Ammon's horn (tissue), 1 donor: ENCODE results near the gene SPANXN4.

Experiments used
- DNase-seq: peaks from one replicate; pipeline ENCODE4 v3.0.0-alpha.2; 2016; ENCODE audit warnings: low spot score

The SPANXN4 gene

GRCh38 chrX:143025628-143026027, at the start of gene SPANXN4:
Gene SPANXN4 (plus strand): TSS chrX:143025928. CDS start chrX:143026015, 87 bp downstream.
- DNase-seq = no peak

- DNase-seq = no peak
These were observed 48.4 kb upstream of the SPANXN4 start for GRCh38 chrX:142977128-142977914.

DNA sequence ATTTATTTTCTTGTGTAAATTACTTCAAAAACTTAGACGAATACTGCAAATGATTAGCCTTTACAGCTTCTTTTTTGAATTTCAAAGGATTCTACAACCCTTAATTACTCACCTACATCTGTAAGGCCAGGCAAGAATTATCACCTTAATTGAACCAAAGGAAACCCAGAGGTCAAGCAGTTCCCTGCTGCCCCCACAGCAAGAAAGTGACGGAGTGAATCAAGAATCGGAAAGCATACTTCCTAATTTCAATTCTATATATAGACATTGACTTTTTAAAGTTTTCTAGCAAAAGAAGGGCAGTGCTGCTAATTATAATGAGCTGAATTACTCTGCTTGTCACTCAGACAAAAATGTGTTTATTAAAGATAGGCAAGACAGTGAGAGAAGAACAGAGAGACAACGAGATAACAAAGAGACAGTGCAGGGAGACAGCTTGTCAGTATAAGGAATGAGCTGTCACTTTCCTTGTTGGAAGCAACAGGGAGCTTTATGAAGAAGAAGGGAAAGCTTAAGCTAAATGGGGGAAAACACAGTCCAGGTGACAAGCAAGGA, 47.5 kb upstream of the SPANXN4 start:
- DNase-seq = no peak

DNA sequence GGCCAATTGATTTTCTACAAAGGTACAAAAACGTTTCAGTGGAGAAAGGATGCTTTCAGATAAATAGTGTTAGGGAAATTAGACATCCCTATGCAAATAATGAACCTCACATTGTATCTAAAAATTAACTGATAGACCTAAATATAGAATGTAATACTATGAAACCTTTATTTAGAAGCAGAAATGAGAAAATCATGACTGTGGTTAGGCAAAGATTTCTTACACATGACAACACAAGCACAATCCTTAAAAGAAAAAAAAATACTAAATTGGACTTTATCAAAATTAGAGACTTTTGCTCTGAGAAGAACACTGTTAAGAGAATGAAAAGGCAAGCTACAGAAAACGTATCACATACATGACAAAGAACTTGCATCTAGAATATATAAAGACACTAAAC, 43.0 kb upstream of the SPANXN4 start:
- no peak for DNase-seq

DNA sequence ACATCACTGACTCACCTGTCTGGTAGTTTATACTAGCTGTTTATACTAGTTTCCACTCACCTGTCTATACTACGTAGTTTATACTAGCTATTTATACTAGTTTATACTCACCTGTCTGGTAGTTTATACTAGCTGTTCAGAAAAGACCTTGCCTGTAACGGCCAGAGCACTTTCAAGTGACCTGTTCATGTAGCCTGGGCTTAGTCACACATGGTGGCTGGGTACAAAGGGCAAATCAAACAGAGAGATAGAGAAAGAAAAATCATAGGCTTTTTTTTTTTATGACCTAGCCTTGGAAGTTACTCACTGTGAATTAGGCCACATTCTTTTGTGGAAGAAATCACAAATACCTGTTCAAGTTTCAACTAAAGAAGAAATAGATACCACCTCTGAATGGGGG, 30.7 kb upstream of the SPANXN4 start:
- no peak for DNase-seq

DNA sequence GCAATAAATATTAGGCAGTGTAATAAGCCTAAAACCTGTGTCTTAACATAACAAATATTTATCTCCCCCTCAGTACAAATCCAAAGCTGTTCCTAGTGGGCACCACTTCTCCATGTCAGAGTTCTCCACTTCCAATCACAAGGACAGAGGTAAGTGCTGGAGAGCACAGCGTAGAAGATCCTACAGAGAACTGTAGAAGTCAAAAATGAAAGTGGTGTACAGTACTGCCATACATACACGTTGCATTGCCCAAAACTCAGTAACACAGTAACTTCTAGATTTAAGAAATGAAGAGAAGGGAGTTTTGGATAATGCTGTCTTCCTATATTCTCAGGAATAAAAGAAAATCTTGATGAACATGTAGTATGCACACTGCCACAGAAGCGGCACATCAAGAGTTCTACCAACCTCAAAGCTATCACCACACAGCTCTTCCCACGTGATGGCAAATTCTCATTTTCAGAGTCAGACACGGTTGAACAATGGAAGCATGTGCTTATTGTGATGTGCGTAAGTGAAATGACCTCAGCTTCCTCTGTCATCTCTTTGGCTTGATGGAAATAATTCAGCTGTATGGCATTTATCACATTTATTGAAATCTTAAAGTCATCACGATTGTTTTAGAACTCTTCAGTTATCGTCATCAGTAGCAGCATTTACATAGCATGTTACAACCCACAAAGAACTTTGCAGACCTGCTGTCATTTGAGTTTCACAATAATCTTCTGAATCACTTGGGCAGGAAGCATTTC, 27.1 kb upstream of the SPANXN4 start:
- no peak for DNase-seq

GRCh38 chrX:142999199-142999701, 26.5 kb upstream of the SPANXN4 start:
- no peak for DNase-seq

GRCh38 chrX:143002206-143002605, 23.5 kb upstream of the SPANXN4 start:
- DNase-seq = no peak

GRCh38 chrX:143017272-143017671, 8.5 kb upstream of the SPANXN4 start:
- DNase-seq = no peak

- DNase-seq = no peak
These were observed 1.5 kb downstream of the SPANXN4 start for GRCh38 chrX:143027275-143027674.

- DNase-seq = no peak
These were observed 21.8 kb downstream of the SPANXN4 start for GRCh38 chrX:143047511-143047910.

- peak; percentile 7 for DNase-seq
These were observed 32.4 kb downstream of the SPANXN4 start for GRCh38 chrX:143058120-143058519.

GRCh38 chrX:143081231-143081630, 55.5 kb downstream of the SPANXN4 start:
- DNase-seq = no peak

DNA sequence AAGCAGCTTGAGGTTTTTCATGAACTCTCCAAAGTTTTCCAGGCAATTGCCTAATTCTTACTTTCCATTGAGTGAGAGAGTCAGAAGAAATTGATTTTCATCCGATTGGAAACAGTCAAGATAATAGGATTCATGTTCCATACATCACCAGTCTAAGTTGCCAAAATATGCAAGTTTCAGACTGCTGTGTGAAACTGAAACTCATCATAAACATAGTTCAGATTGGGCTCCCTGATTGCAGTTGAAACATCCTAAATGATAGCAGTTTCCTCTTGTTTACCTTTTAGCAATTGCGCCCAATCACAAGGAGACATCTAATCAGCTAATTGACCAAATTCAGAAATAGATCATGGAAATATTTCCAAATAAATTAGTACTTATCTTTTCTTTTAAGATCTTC, 56.8 kb downstream of the SPANXN4 start:
- no peak for DNase-seq
